ENCODE results near the gene C22orf39. TPM values are rescaled to one million over a fixed set of nuclear protein-coding genes. Genes with fewer than 3 reads are reported as not detected.
A peak's percentile ranks its signal among the peaks of the same experiment; 100 is the strongest.

The C22orf39 gene
- total RNA-seq, 6 experiments from 2014 or later: 9.8 to 15.7 (median 12.5) TPM

GRCh38 chr22:19429950-19430889, 17.3 kb downstream of the C22orf39 start:
- Histone ChIP-seq H3K9me3 (no peaks in the 10 kb centered on the region), H3K27ac (peak overlapping the region; percentile 83 to 99 (median 91)), H3K4me3 (peak overlapping the region; percentile 77 to 93 (median 89)), H3K4me1 (peaks cover 0 to 38% (median 6%) of the 10 kb centered on the region in 4 donors), H3K27me3 (no peaks in the 10 kb centered on the region), H3K36me3 (peaks cover 0 to 11% (median 2%) of the 10 kb centered on the region in 4 donors)
- intact Hi-C loops (cut with DNase I): no loop called here
- DNase-seq: peak; percentile 73 to 87 (median 85)
- no peak for TF ChIP-seq POLR2A (IDR thresholded peaks at IDR 0.05)
- TF ChIP-seq CTCF (IDR thresholded peaks at IDR 0.05): no peak
- peak; percentile 46 to 54 (median 50) for ATAC-seq
- 1% methylated on average over 10 of the region's 12 CpGs for WGBS (ENCODE audit: insufficient coverage, low coverage, low lambda C conversion rate, missing lambda C conversion rate)

GRCh38 chr22:19424186-19424500, 23.4 kb downstream of the C22orf39 start:
- H3K36me3 ChIP-seq: no peaks in the 10 kb centered on the region
- H3K4me3 ChIP-seq: no peak overlapping the region
- H3K27ac ChIP-seq: peak overlapping the region in 2 of 3 donors; percentile 32 to 71
- H3K27me3 ChIP-seq: no peaks in the 10 kb centered on the region
- 0% methylated on average over 2 of the region's 3 CpGs for WGBS (ENCODE audit: insufficient coverage, low coverage, low lambda C conversion rate, missing lambda C conversion rate)
- no peaks in the 10 kb centered on the region for H3K9me3 ChIP-seq
- intact Hi-C loops (cut with DNase I): no loop called here
- ATAC-seq: peak; percentile 70 to 84 (median 76)
- peak in 1 of 3 donors; percentile 72 for DNase-seq
- no peak for TF ChIP-seq CTCF (IDR thresholded peaks at IDR 0.05)
- no peak for TF ChIP-seq POLR2A (IDR thresholded peaks at IDR 0.05)
- H3K4me1 ChIP-seq: peaks cover 0 to 54% (median 9%) of the 10 kb centered on the region in 4 donors

- no peak overlapping the region for H3K4me3 ChIP-seq
- H3K36me3 ChIP-seq: no peaks in the 10 kb centered on the region
- intact Hi-C loops (cut with DNase I): no loop called here
- ATAC-seq (no peak), DNase-seq (no peak)
- no peaks in the 10 kb centered on the region for H3K9me3 ChIP-seq
- peaks cover 0 to 46% (median 7%) of the 10 kb centered on the region in 4 donors for H3K4me1 ChIP-seq
- no peaks in the 10 kb centered on the region for H3K27me3 ChIP-seq
- no peak for TF ChIP-seq CTCF (IDR thresholded peaks at IDR 0.05)
- TF ChIP-seq POLR2A (IDR thresholded peaks at IDR 0.05): no peak
- H3K27ac ChIP-seq: peak overlapping the region in 1 of 3 donors; percentile 71
- 88% methylated on average over 4 of the region's 11 CpGs for WGBS (ENCODE audit: insufficient coverage, low coverage, low lambda C conversion rate, missing lambda C conversion rate)
Observed at GRCh38 chr22:19422440-19423301, 24.8 kb downstream of the C22orf39 start.

- intact Hi-C loops (cut with DNase I): no loop called here
Observed at GRCh38 chr22:19420321-19420720, 27.2 kb downstream of the C22orf39 start.

More at GRCh38 chr22:19420321-19420720, 27.2 kb downstream of the C22orf39 start:
- Histone ChIP-seq H3K27me3 (no peaks in the 10 kb centered on the region), H3K4me1 (peaks cover 0 to 42% (median 7%) of the 10 kb centered on the region in 4 donors), H3K36me3 (no peaks in the 10 kb centered on the region), H3K27ac (no peak overlapping the region), H3K4me3 (no peak overlapping the region), H3K9me3 (no peaks in the 10 kb centered on the region)
- ATAC-seq: no peak
- TF ChIP-seq POLR2A (IDR thresholded peaks at IDR 0.05) (no peak), CTCF (IDR thresholded peaks at IDR 0.05) (no peak)
- WGBS (ENCODE audit: insufficient coverage, low coverage, low lambda C conversion rate, missing lambda C conversion rate): 89% methylated on average over 6 of the region's 6 CpGs
- no peak for DNase-seq
